ENCODE data around the gene KLF11. TPM values are rescaled to one million over a fixed set of nuclear protein-coding genes. Genes with fewer than 3 reads are reported as not detected.

KLF11 gene
- total and polyA plus RNA-seq, 9 of the 15 experiments (the other 6 are each of a cell fraction or from before 2014, with no cell fraction given), result 2.1 to 13.4 (median 6.5) TPM

DNA sequence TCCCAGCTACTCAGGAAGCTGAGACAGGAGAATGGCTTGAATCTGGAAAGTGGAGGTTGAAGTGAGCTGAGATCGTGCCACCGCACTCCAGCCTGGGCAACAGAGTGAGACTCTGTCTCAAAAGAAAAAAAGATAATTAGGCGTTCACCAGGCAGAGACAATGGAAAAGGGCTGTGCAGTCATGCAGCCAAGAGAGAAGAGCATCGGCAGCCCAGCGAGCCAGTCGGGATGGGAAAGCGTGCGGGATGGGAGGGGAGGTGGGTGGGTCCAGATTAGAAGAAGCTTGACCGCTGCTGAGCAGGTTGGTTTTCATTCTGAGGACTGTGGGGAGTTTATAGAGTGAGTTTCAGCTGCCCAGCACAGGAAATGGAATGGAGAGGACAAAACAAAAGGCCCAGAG lies 51.8 kb downstream of the KLF11 start:
- FAIRE-seq, result no peak

More for the DNA sequence above, 51.8 kb downstream of the KLF11 start:
- DNase-seq (ENCODE audit: extremely low read depth in 1 of 4, low spot score in 3 of 4) (no peak), ATAC-seq (no peak)
- intact Hi-C loops (cut with micrococcal nuclease) (no loop called here), in situ Hi-C loops (cut with MboI) (no loop called here)
- H3K4me3 ChIP-seq, result no peak overlapping the region
- peaks cover 2 to 21% of the 10 kb centered on the region in 2 experiments; a peak in 3 of 5 replicates for H3K4me1 ChIP-seq (replicated peaks in 1 of 2; ENCODE audit: control insufficient read depth in 2 of 2, insufficient read depth in 2 of 2, low read length in 2 of 2)
- no peak overlapping the region for H3K27ac ChIP-seq (ENCODE audit: extremely low read depth, low read depth, low read length)
- ChIA-PET POLR2A (interaction anchor here (0.6 to 1.4 kb wide), 4 partner anchors 8 to 24 kb away, joined by 3 to 5 read pairs (median 4); no protein-coding TSS in a partner anchor), CTCF (ENCODE audit: low intra/inter-chr PET ratio) (no interaction called here)
- H3K4me2 ChIP-seq (ENCODE audit: insufficient read depth, low read length), result no peak overlapping the region
- H2AFZ ChIP-seq (ENCODE audit: low read depth, low read length), result no peak overlapping the region
- no peaks in the 10 kb centered on the region for H3K36me3 ChIP-seq (ENCODE audit: control insufficient read depth, insufficient read depth, low read length)
- TF ChIP-seq MIER1 (IDR thresholded peaks at IDR 0.05; ENCODE audit: low read depth) (no peak), RHOXF2B (CRISPR knock-in tag; conservative IDR thresholded peaks at IDR 0.05) (no peak), SREBF2 (CRISPR knock-in tag; IDR thresholded peaks at IDR 0.05) (no peak), ZNF134 (CRISPR knock-in tag; conservative IDR thresholded peaks at IDR 0.05) (no peak), ZNF780A (CRISPR knock-in tag; IDR thresholded peaks at IDR 0.05) (no peak), TCF3 (CRISPR knock-in tag; IDR thresholded peaks at IDR 0.05) (no peak), SMAD4 (CRISPR knock-in tag; conservative IDR thresholded peaks at IDR 0.05) (no peak), ZSCAN32 (CRISPR knock-in tag; IDR thresholded peaks at IDR 0.05) (no peak), SIN3A (IDR thresholded peaks at IDR 0.05; ENCODE audit: borderline replicate concordance in 2 of 2, control insufficient read depth in 1 of 2, low read depth in 2 of 2, low read length in 2 of 2) (no peak), MBD2 (IDR thresholded peaks at IDR 0.05; ENCODE audit: borderline replicate concordance, low read depth) (no peak), PTTG1 (tag; IDR thresholded peaks at IDR 0.05; ENCODE audit: low read depth) (no peak)
- TF ChIP-seq, protein P1, sequence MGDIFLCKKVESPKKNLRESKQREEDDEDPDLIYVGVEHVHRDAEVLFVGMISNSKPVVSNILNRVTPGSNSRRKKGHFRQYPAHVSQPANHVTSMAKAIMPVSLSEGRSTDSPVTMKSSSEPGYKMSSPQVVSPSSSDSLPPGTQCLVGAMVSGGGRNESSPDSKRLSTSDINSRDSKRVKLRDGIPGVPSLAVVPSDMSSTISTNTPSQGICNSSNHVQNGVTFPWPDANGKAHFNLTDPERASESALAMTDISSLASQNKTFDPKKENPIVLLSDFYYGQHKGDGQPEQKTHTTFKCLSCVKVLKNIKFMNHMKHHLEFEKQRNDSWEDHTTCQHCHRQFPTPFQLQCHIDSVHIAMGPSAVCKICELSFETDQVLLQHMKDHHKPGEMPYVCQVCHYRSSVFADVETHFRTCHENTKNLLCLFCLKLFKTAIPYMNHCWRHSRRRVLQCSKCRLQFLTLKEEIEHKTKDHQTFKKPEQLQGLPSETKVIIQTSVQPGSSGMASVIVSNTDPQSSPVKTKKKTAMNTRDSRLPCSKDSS (IDR thresholded peaks at IDR 0.05; ENCODE audit: low read depth, partially characterized antibody), result no peak
- H3K9ac ChIP-seq (ENCODE audit: insufficient read depth in 1 of 2, low read depth in 2 of 2, low read length in 2 of 2), result peak overlapping the region in 1 of 2 experiments; percentile 41; a peak in 1 of 4 replicates
- peaks cover 8 to 22% of the 10 kb centered on the region in 2 experiments; a peak in 4 of 5 replicates for H3K27me3 ChIP-seq (ENCODE audit: control insufficient read depth in 2 of 2, insufficient read depth in 2 of 2, low read length in 2 of 2)
- no peaks in the 10 kb centered on the region for H3K79me2 ChIP-seq (ENCODE audit: control insufficient read depth, insufficient read depth, low read length)
- no TSS peak for BruUV-seq (replicated peaks)
- H4K20me1 ChIP-seq (replicated peaks; ENCODE audit: control insufficient read depth, insufficient read depth, low read length), result no peaks in the 10 kb centered on the region
- H3K9me1 ChIP-seq (ENCODE audit: control insufficient read depth, insufficient read depth, low read length), result no peaks in the 10 kb centered on the region
- no peaks in the 10 kb centered on the region for H3K9me3 ChIP-seq (replicated peaks; ENCODE audit: control insufficient read depth, insufficient read depth, low read depth, low read length)
- 20% methylated on average over 9 of the region's 9 CpGs for WGBS (ENCODE audit: insufficient coverage, low coverage, missing lambda C conversion rate)
